Osteocyte (in vitro differentiated cells): ENCODE measurements around the gene CD36. TPM values are rescaled to one million over a fixed set of nuclear protein-coding genes. Genes with fewer than 3 reads are reported as not detected.

ENCODE experiments used
- DNase-seq: peaks from one replicate; pipeline ENCODE4 v3.0.0; 2021; ENCODE audit warnings: mixed read lengths; ENCODE audit not compliant: unreplicated experiment; ENCODE audit errors: extremely low spot score
- H3K27ac Mint-ChIP-seq: one replicate; pipeline ENCODE4 v1.8.0; 2021; ENCODE audit warnings: mild to moderate bottlenecking, mixed read lengths; ENCODE audit not compliant: unreplicated experiment
- H3K27me3 Mint-ChIP-seq: one replicate; pipeline ENCODE4 v1.8.0; 2021; ENCODE audit warnings: mixed read lengths; ENCODE audit not compliant: unreplicated experiment
- H3K36me3 Mint-ChIP-seq: one replicate; pipeline ENCODE4 v1.8.0; 2021; ENCODE audit warnings: mixed read lengths; ENCODE audit not compliant: unreplicated experiment
- H3K4me1 Mint-ChIP-seq: one replicate; pipeline ENCODE4 v1.8.0; 2021; ENCODE audit warnings: mixed read lengths; ENCODE audit not compliant: unreplicated experiment
- H3K4me3 Mint-ChIP-seq: one replicate; pipeline ENCODE4 v1.8.0; 2021; ENCODE audit warnings: mild to moderate bottlenecking, moderate library complexity, mixed read lengths; ENCODE audit not compliant: unreplicated experiment
- H3K9me3 Mint-ChIP-seq: one replicate; pipeline ENCODE4 v1.8.0; 2021; ENCODE audit warnings: mixed read lengths; ENCODE audit not compliant: unreplicated experiment
- CTCF ChIP-seq: fragments of 200-600 bp; sonication (generic); IDR thresholded peaks from 2 replicates; pipeline ENCODE4 v1.5.0; 2021; ENCODE audit warnings: antibody characterized with exemption, mild to moderate bottlenecking, moderate library complexity
- total RNA-seq: library from RNA; stranded (reverse); gene quantifications from 2 replicates; pipeline ENCODE4 v1.2.1, GENCODE V29; 2021

Gene CD36
- total RNA-seq, 1 donor from 2014 or later, result 0.08 TPM

GRCh38 chr7:80681272-80681885, 42.9 kb downstream of the CD36 start:
- DNase-seq, result no peak
- Mint-ChIP-seq H3K27ac (no peak overlapping the region), H3K4me1 (no peaks in the 10 kb centered on the region), H3K27me3 (no peaks in the 10 kb centered on the region), H3K9me3 (no peaks in the 10 kb centered on the region), H3K4me3 (no peak overlapping the region), H3K36me3 (no peaks in the 10 kb centered on the region)
- TF ChIP-seq CTCF, result peak; percentile 58

- H3K4me3 Mint-ChIP-seq, result no peak overlapping the region
- no peak for TF ChIP-seq CTCF
- H3K27ac Mint-ChIP-seq, result no peak overlapping the region
- H3K9me3 Mint-ChIP-seq, result no peaks in the 10 kb centered on the region
- H3K27me3 Mint-ChIP-seq, result no peaks in the 10 kb centered on the region
- no peaks in the 10 kb centered on the region for H3K4me1 Mint-ChIP-seq
- no peaks in the 10 kb centered on the region for H3K36me3 Mint-ChIP-seq
- DNase-seq, result no peak
Measured at GRCh38 chr7:80682744-80683143, 44.3 kb downstream of the CD36 start.

DNA sequence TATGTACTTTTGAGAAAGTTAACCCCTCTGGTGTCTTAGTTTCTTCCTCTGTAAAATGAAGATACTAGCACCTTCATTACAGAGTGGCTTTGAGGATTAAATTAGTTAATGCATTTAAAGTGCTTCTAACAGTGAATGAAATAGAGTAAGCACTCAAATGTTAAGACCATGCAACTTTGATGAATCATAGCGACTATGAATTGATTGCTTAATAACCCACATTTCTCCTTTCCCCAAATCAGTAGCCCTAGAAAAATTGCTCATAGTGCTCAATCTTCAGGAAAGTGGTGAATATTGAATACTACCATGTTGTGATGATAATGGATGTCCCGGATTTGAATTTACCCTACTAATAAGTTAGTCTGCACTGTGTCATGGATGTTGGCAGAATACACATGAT, 48.1 kb downstream of the CD36 start:
- no peak for TF ChIP-seq CTCF
- H3K4me1 Mint-ChIP-seq, result no peaks in the 10 kb centered on the region
- no peak for DNase-seq

GRCh38 chr7:80699045-80699638, 60.7 kb downstream of the CD36 start:
- Mint-ChIP-seq H3K4me1 (peaks cover 16% of the 10 kb centered on the region), H3K27ac (no peak overlapping the region), H3K27me3 (peaks cover 12% of the 10 kb centered on the region), H3K9me3 (no peaks in the 10 kb centered on the region), H3K4me3 (no peak overlapping the region), H3K36me3 (no peaks in the 10 kb centered on the region)
- DNase-seq, result no peak
- TF ChIP-seq CTCF, result peak; percentile 78

More for the DNA sequence above, 48.1 kb downstream of the CD36 start:
- Mint-ChIP-seq H3K4me3 (no peak overlapping the region), H3K36me3 (no peaks in the 10 kb centered on the region), H3K9me3 (peaks cover 2% of the 10 kb centered on the region), H3K27me3 (no peaks in the 10 kb centered on the region), H3K27ac (no peak overlapping the region)

- H3K36me3 Mint-ChIP-seq, result no peaks in the 10 kb centered on the region
- TF ChIP-seq CTCF, result no peak
- no peaks in the 10 kb centered on the region for H3K9me3 Mint-ChIP-seq
- peaks cover 16% of the 10 kb centered on the region for H3K4me1 Mint-ChIP-seq
- peaks cover 12% of the 10 kb centered on the region for H3K27me3 Mint-ChIP-seq
- DNase-seq, result no peak
- H3K4me3 Mint-ChIP-seq, result no peak overlapping the region
- no peak overlapping the region for H3K27ac Mint-ChIP-seq
Measured at GRCh38 chr7:80699721-80700256, 61.3 kb downstream of the CD36 start.
